Keratinocyte (primary cell): ENCODE measurements around the gene HOTAIR. TPM values are rescaled to one million over a fixed set of nuclear protein-coding genes. Genes with fewer than 3 reads are reported as not detected.

ENCODE experiments used
- DNase-seq: peaks from one replicate; pipeline ENCODE4 v3.0.0-alpha.2; 2011; ENCODE audit warnings: low read depth, missing footprints, low spot score
- FAIRE-seq: peaks from 2 replicates; lab custom pipeline; 2011; peaks lifted over from hg19 to GRCh38; lab: Jason Lieb, UNC
- H2AFZ ChIP-seq: 2 replicates; pipeline ENCODE4 v1.6.0; 2012; ENCODE audit warnings: low read length, control low read depth, inconsistent platforms; ENCODE audit not compliant: control insufficient read depth
- H3K27ac ChIP-seq: 2 replicates; pipeline ENCODE4 v1.5.1; 2011; ENCODE audit warnings: low read length; ENCODE audit not compliant: control insufficient read depth, insufficient read depth
- H3K27me3 ChIP-seq: 3 replicates; pipeline ENCODE4 v1.6.0; 2011; ENCODE audit warnings: low read length; ENCODE audit not compliant: control insufficient read depth, insufficient read depth; ENCODE audit errors: extremely low read depth
- H3K36me3 ChIP-seq, 2 experiments: 2 replicates in 1 of 2; 3 replicates in 1 of 2; pipeline ENCODE4 v1.5.1; 2011; ENCODE audit warnings: low read length in 2 of 2, mild to moderate bottlenecking in 1 of 2; ENCODE audit not compliant: control insufficient read depth in 2 of 2, insufficient read depth in 2 of 2; ENCODE audit errors: extremely low read depth in 1 of 2
- H3K4me1 ChIP-seq: 3 replicates; pipeline ENCODE4 v1.5.1; 2011; ENCODE audit warnings: low read length; ENCODE audit not compliant: control insufficient read depth, insufficient read depth; ENCODE audit errors: extremely low read depth
- H3K4me2 ChIP-seq: 3 replicates; pipeline ENCODE4 v1.6.0; 2011; ENCODE audit warnings: low read depth, low read length; ENCODE audit not compliant: control insufficient read depth, insufficient read depth; ENCODE audit errors: extremely low read depth
- H3K4me3 ChIP-seq, 3 experiments: fragments of 200-600 bp in 1 of 3; sonication (generic) in 1 of 3; 2 replicates in 2 of 3; 3 replicates in 1 of 3; pipeline ENCODE4 v1.5.1; 2011 to 2016; ENCODE audit warnings: low read length in 3 of 3, mild to moderate bottlenecking in 3 of 3, control low read depth in 2 of 3, inconsistent platforms in 1 of 3, low read depth in 1 of 3, mixed read lengths in 1 of 3, mixed run types in 1 of 3, moderate library complexity in 1 of 3; ENCODE audit not compliant: control insufficient read depth in 2 of 3, insufficient read depth in 2 of 3; ENCODE audit errors: extremely low read depth in 1 of 3
- H3K79me2 ChIP-seq: 2 replicates; pipeline ENCODE4 v1.6.0; 2012; ENCODE audit warnings: low read length; ENCODE audit not compliant: control insufficient read depth, insufficient read depth
- H3K9ac ChIP-seq: 3 replicates; pipeline ENCODE4 v1.6.0; 2011; ENCODE audit warnings: low read length; ENCODE audit not compliant: control insufficient read depth, insufficient read depth; ENCODE audit errors: extremely low read depth
- H3K9me1 ChIP-seq: 3 replicates; pipeline ENCODE4 v1.6.0; 2011; ENCODE audit warnings: low read length; ENCODE audit not compliant: control insufficient read depth, insufficient read depth; ENCODE audit errors: extremely low read depth
- H3K9me3 ChIP-seq: 2 replicates; pipeline ENCODE4 v1.5.1; 2012; ENCODE audit warnings: low read depth, low read length; ENCODE audit not compliant: control insufficient read depth
- H4K20me1 ChIP-seq: 3 replicates; pipeline ENCODE4 v1.6.0; 2011; ENCODE audit warnings: low read length; ENCODE audit not compliant: control insufficient read depth, insufficient read depth; ENCODE audit errors: extremely low read depth
- EZH2 ChIP-seq: IDR thresholded peaks from one replicate; pipeline ENCODE4 v1.6.1; 2012; ENCODE audit warnings: inconsistent platforms, mild to moderate bottlenecking, low read length, moderate library complexity
- dilution Hi-C: fragments of 300-500 bp; cut with MboI; formaldehyde crosslinking; loops from one replicate; pipeline ENCODE4 v1.7.0; 2020; ENCODE audit warnings: low sequenced_read_pairs; ENCODE audit not compliant: extremely low pct_ligation_motif_present
- polyA plus RNA-seq, 5 experiments: library from polyadenylated mRNA; depleted of rRNA in 3 of 5; stranded (reverse) in 3 of 5; stranded (forward) in 1 of 5; unstranded in 1 of 5; fragments of >200 nt; gene quantifications; 1 replicate in 1 of 5; 2 replicates in 3 of 5; 3 replicates in 1 of 5; pipeline versions ENCODE4 v1.2.1 to v1.2.3, GENCODE V29; 2011 to 2012; ENCODE audit warnings: missing spikeins in 2 of 5, low read depth in 1 of 5, low replicate concordance in 1 of 5
- TF ChIP-seq, protein P1 (sequence below), 3 experiments: IDR thresholded peaks in 1 of 3; conservative IDR thresholded peaks in 1 of 3; optimal IDR thresholded peaks in 1 of 3; 2 replicates in 2 of 3; 3 replicates in 1 of 3; pipeline versions ENCODE3 to v1.5.1; 2011; ENCODE audit warnings: low read length in 3 of 3, mild to moderate bottlenecking in 3 of 3, moderate library complexity in 2 of 3, control low read depth in 1 of 3, inconsistent platforms in 1 of 3; ENCODE audit not compliant: insufficient read depth in 2 of 3; ENCODE audit errors: extremely low read depth in 1 of 3

Gene HOTAIR
- polyA plus RNA-seq, 1 donor (not counting 4 experiments of a cell fraction or from before 2014, with no cell fraction given), result 4.0 TPM

DNA sequence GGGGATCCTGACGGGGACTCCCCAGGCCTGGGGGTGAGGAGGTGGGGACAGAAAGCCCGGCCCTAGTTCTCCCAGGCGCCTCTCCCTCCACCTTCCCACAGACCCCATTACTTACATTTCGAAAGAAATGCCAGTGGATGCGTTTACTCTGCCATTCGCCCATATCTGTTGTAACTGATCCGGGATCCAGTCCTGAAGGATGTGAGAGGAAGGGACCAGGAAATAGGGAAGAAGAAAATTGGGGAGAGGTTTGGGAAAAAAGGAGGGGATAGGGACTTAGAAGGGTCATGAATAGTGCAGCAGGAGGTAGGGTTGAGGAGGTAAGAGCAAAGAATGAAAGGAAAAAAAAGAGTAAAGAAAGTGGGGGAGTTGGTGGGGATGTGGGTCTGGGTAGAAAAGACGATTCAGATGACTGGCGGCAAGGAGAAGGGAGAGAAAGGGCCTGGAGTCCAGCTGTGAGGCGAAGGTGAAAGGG, 18.9 kb downstream of the HOTAIR start:
- no peak for DNase-seq
- peak; percentile 20 for FAIRE-seq
- H3K9me3 ChIP-seq, result no peaks in the 10 kb centered on the region

DNA sequence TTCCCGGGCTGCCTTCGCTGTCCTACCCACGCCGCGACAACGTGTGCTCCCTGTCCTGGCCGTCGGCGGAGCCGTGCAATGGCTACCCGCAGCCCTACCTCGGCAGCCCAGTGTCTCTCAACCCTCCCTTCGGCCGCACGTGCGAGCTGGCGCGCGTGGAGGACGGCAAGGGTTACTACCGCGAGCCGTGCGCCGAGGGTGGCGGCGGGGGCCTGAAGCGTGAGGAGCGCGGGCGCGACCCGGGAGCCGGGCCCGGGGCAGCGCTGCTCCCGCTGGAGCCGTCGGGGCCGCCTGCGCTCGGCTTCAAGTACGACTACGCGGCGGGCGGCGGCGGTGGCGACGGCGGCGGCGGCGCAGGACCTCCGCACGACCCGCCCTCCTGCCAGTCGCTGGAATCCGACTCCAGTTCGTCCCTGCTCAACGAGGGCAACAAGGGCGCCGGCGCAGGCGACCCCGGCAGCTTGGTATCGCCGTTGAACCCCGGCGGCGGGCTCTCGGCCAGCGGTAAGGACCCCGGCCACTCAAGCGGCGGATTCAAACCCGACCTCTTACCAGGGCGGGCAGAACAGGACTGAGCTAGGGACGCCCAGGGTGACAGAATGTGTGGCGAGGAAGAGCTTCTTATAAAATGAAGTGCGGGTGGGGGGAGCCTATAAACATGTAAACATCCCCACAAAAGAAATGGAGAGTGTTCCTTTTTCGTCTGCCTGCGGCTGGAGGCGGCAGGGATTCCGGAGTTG, 19.5 kb downstream of the HOTAIR start:
- peaks cover 90% of the 10 kb centered on the region for H3K27me3 ChIP-seq
- FAIRE-seq (no peak), DNase-seq (no peak)
- peak overlapping the region; percentile 85 for H3K4me2 ChIP-seq
- no peaks in the 10 kb centered on the region for H3K9me3 ChIP-seq
- peak overlapping the region; percentile 51 to 61 (median 60) for H3K4me3 ChIP-seq
- H3K9me1 ChIP-seq, result no peaks in the 10 kb centered on the region
- no peaks in the 10 kb centered on the region for H4K20me1 ChIP-seq
- dilution Hi-C loops, result no loop called here
- no peaks in the 10 kb centered on the region for H3K79me2 ChIP-seq
- peak overlapping the region; percentile 52 for H3K9ac ChIP-seq
- TF ChIP-seq, protein P1, sequence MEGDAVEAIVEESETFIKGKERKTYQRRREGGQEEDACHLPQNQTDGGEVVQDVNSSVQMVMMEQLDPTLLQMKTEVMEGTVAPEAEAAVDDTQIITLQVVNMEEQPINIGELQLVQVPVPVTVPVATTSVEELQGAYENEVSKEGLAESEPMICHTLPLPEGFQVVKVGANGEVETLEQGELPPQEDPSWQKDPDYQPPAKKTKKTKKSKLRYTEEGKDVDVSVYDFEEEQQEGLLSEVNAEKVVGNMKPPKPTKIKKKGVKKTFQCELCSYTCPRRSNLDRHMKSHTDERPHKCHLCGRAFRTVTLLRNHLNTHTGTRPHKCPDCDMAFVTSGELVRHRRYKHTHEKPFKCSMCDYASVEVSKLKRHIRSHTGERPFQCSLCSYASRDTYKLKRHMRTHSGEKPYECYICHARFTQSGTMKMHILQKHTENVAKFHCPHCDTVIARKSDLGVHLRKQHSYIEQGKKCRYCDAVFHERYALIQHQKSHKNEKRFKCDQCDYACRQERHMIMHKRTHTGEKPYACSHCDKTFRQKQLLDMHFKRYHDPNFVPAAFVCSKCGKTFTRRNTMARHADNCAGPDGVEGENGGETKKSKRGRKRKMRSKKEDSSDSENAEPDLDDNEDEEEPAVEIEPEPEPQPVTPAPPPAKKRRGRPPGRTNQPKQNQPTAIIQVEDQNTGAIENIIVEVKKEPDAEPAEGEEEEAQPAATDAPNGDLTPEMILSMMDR (optimal IDR thresholded peaks at IDR 0.05 in 1 of 3, IDR thresholded peaks at IDR 0.05 in 1 of 3, conservative IDR thresholded peaks at IDR 0.05 in 1 of 3; ENCODE audit: extremely low read depth in 1 of 3, insufficient read depth in 2 of 3, low read length in 3 of 3), result no peak
- TF ChIP-seq EZH2, result peak; percentile 90
- H3K36me3 ChIP-seq, result no peaks in the 10 kb centered on the region
- no peak overlapping the region for H3K27ac ChIP-seq
- peaks cover 39% of the 10 kb centered on the region for H3K4me1 ChIP-seq
- H2AFZ ChIP-seq, result peak overlapping the region; percentile 80

More for the DNA sequence above, 18.9 kb downstream of the HOTAIR start:
- H3K27ac ChIP-seq, result no peak overlapping the region
- H3K4me2 ChIP-seq, result peak overlapping the region; percentile 85
- H2AFZ ChIP-seq, result peak overlapping the region; percentile 47
- dilution Hi-C loops, result no loop called here
- peak overlapping the region; percentile 33 for H3K9ac ChIP-seq
- peaks cover 86% of the 10 kb centered on the region for H3K27me3 ChIP-seq
- peaks cover 34% of the 10 kb centered on the region for H3K4me1 ChIP-seq
- TF ChIP-seq, protein P1 (optimal IDR thresholded peaks at IDR 0.05 in 1 of 3, IDR thresholded peaks at IDR 0.05 in 1 of 3, conservative IDR thresholded peaks at IDR 0.05 in 1 of 3; ENCODE audit: extremely low read depth in 1 of 3, insufficient read depth in 2 of 3, low read length in 3 of 3), result no peak
- TF ChIP-seq EZH2, result peak; percentile 93
- H3K4me3 ChIP-seq, result peak overlapping the region; percentile 51 to 61 (median 60)
- H4K20me1 ChIP-seq, result no peaks in the 10 kb centered on the region
- H3K36me3 ChIP-seq, result no peaks in the 10 kb centered on the region
- no peaks in the 10 kb centered on the region for H3K9me1 ChIP-seq
- H3K79me2 ChIP-seq, result no peaks in the 10 kb centered on the region
